Cardiac muscle cell (in vitro differentiated cells and primary cell): Measurements from ENCODE around the gene TCFL5. TPM values are rescaled to one million over a fixed set of nuclear protein-coding genes. Genes with fewer than 3 reads are reported as not detected.
A peak's percentile ranks its signal among the peaks of the same experiment; 100 is the strongest.
"Not testable (repeated sequence)": the region's sequence is repeated elsewhere in the genome, so short reads cannot be mapped to it uniquely, and the experiment has no call there.

ENCODE experiments used
- DNase-seq, 2 donors: peaks; one replicate each; pipeline versions ENCODE4 v3.0.0 to v3.0.0-alpha.2; 2010 to 2017; ENCODE audit warnings: low read depth in 1 of 2, low spot score in 1 of 2
- H3K27ac ChIP-seq: fragments of 200-600 bp; sonication (generic); 2 replicates; pipeline ENCODE4 v1.5.1; 2016
- H3K27me3 ChIP-seq: fragments of 200-600 bp; sonication (generic); 2 replicates; pipeline ENCODE4 v1.6.0; 2016; ENCODE audit warnings: control low read depth
- H3K36me3 ChIP-seq: fragments of 200-600 bp; sonication (generic); 2 replicates; pipeline ENCODE4 v1.5.1; 2016; ENCODE audit warnings: control low read depth
- H3K4me1 ChIP-seq: fragments of 200-600 bp; sonication (generic); 2 replicates; pipeline ENCODE4 v1.8.1; 2017; ENCODE audit warnings: low read depth, mild to moderate bottlenecking, mixed run types
- H3K4me3 ChIP-seq: fragments of 200-600 bp; sonication (generic); 2 replicates; pipeline ENCODE4 v1.5.1; 2016; ENCODE audit warnings: mild to moderate bottlenecking
- H3K9me3 ChIP-seq: fragments of 200-600 bp; sonication (generic); 2 replicates; pipeline ENCODE4 v1.5.1; 2017; ENCODE audit warnings: low read depth, mild to moderate bottlenecking, control low read depth
- CTCF ChIP-seq: IDR thresholded peaks from 2 replicates; pipeline ENCODE4 v1.5.1; 2012; ENCODE audit warnings: low read depth, mild to moderate bottlenecking, low read length
- polyA plus RNA-seq: library from polyadenylated mRNA; unstranded; fragments of >200 nt; fragmentation: Nextera tagmentation; extraction: Ambion mirVana; gene quantifications from 2 replicates; pipeline ENCODE4 v1.2.1, GENCODE V29; 2016
- total RNA-seq: library from RNA; depleted of rRNA; stranded (reverse); fragments of >200 nt; gene quantifications from 2 replicates; pipeline ENCODE4 v1.2.3, GENCODE V29; 2016

The TCFL5 gene
- total and polyA plus RNA-seq, 2 experiments from 2014 or later = 6.6 to 8.1 TPM

- no peak overlapping the region for H3K27ac ChIP-seq
- H3K9me3 ChIP-seq = no peaks in the 10 kb centered on the region
- no peaks in the 10 kb centered on the region for H3K4me1 ChIP-seq
- H3K36me3 ChIP-seq = peaks cover 8% of the 10 kb centered on the region
- H3K27me3 ChIP-seq = no peaks in the 10 kb centered on the region
- no peak overlapping the region for H3K4me3 ChIP-seq
- TF ChIP-seq CTCF = no peak
- DNase-seq = no peak
These were observed 12.2 kb downstream of the TCFL5 start for GRCh38 chr20:62849431-62849830.

GRCh38 chr20:62848917-62849316 is 12.7 kb downstream of the TCFL5 start:
- not testable (repeated sequence) for H3K36me3 ChIP-seq, H3K9me3 ChIP-seq

GRCh38 chr20:62846166-62846890 is 15.3 kb downstream of the TCFL5 start:
- H3K9me3 ChIP-seq = no peaks in the 10 kb centered on the region
- peak in 1 of 2 donors; percentile 30 for DNase-seq
- TF ChIP-seq CTCF = no peak
- no peaks in the 10 kb centered on the region for H3K4me1 ChIP-seq
- H3K27me3 ChIP-seq = no peaks in the 10 kb centered on the region
- no peak overlapping the region for H3K4me3 ChIP-seq
- H3K27ac ChIP-seq = no peak overlapping the region
- H3K36me3 ChIP-seq = peaks cover 2% of the 10 kb centered on the region

More at GRCh38 chr20:62848917-62849316, 12.7 kb downstream of the TCFL5 start:
- H3K4me3 ChIP-seq, H3K27me3 ChIP-seq, DNase-seq, H3K4me1 ChIP-seq, H3K27ac ChIP-seq: not testable (repeated sequence)

- peaks cover 2% of the 10 kb centered on the region for H3K36me3 ChIP-seq
- peak in 1 of 2 donors; percentile 50 for DNase-seq
- TF ChIP-seq CTCF = no peak
- H3K9me3 ChIP-seq = no peaks in the 10 kb centered on the region
- H3K4me3 ChIP-seq = no peak overlapping the region
- no peaks in the 10 kb centered on the region for H3K27me3 ChIP-seq
- H3K4me1 ChIP-seq = no peaks in the 10 kb centered on the region
- no peak overlapping the region for H3K27ac ChIP-seq
These were observed 16.0 kb downstream of the TCFL5 start for GRCh38 chr20:62845416-62846160.

- Histone ChIP-seq H3K9me3 (no peaks in the 10 kb centered on the region), H3K36me3 (peaks cover 2% of the 10 kb centered on the region), H3K27ac (no peak overlapping the region), H3K4me1 (no peaks in the 10 kb centered on the region), H3K4me3 (no peak overlapping the region), H3K27me3 (no peaks in the 10 kb centered on the region)
- no peak for TF ChIP-seq CTCF
- DNase-seq = no peak
These were observed 17.4 kb downstream of the TCFL5 start for GRCh38 chr20:62844182-62844581.

- TF ChIP-seq CTCF = no peak
- Histone ChIP-seq H3K36me3 (peaks cover 2% of the 10 kb centered on the region), H3K4me1 (no peaks in the 10 kb centered on the region), H3K9me3 (no peaks in the 10 kb centered on the region), H3K27me3 (no peaks in the 10 kb centered on the region), H3K4me3 (no peak overlapping the region), H3K27ac (no peak overlapping the region)
- DNase-seq = no peak
These were observed 18.0 kb downstream of the TCFL5 start for GRCh38 chr20:62843656-62844055.
